Motor neuron (in vitro differentiated cells): Measurements from ENCODE around the gene AGPS. TPM values are rescaled to one million over a fixed set of nuclear protein-coding genes. Genes with fewer than 3 reads are reported as not detected.

Experiments used
- ATAC-seq, 8 experiments: fragments of 200-7000 bp; cut with Tn5 transposase; replicated peaks in 6 of 8; 2 replicates each; pipeline ENCODE4 v1.8.0; 2021; ENCODE audit warnings: mild to moderate bottlenecking in 8 of 8, moderate library complexity in 8 of 8
- H3K27ac ChIP-seq, 2 donors: fragments of 250-450 bp; sonication (Bioruptor Pico); 2 replicates each; pipeline ENCODE4 v1.9.0; 2021; ENCODE audit warnings: antibody characterized with exemption in 2 of 2, mild to moderate bottlenecking in 2 of 2, moderate library complexity in 1 of 2
- H3K4me1 ChIP-seq, 2 donors: fragments of 250-450 bp; sonication (Bioruptor Pico); replicated peaks in 1 of 2; 2 replicates each; pipeline ENCODE4 v1.6.1; 2021; ENCODE audit warnings: antibody characterized with exemption in 2 of 2, mild to moderate bottlenecking in 2 of 2, moderate library complexity in 1 of 2
- H3K4me3 ChIP-seq, 5 donors: fragments of 250-450 bp; sonication (Bioruptor Pico); 2 replicates each; pipeline ENCODE4 v1.9.0; 2021; ENCODE audit warnings: antibody characterized with exemption in 5 of 5, mild to moderate bottlenecking in 5 of 5, moderate library complexity in 4 of 5
- WGBS, 10 experiments: fragments of 450-650 bp; shearing (Covaris generic); methylation state at CpG; one replicate each; pipeline ENCODE4 v1.0.0; 2022; 5-methylcytosine and 5-hydroxymethylcytosine counted together
- in situ Hi-C, 9 experiments: fragments of 400-800 bp; cut with MboI; loops; one replicate each; pipeline ENCODE4 v1.15.0; 2021; ENCODE audit warnings: low sequenced_read_pairs in 9 of 9, low pct_unique_long_range_greater_than_20kb in 2 of 9; ENCODE audit not compliant: unreplicated experiment in 9 of 9
- total RNA-seq, 8 experiments: library from RNA; unstranded; fragments of 300-600 nt; gene quantifications; 2 replicates each; pipeline versions ENCODE4 v1.2.3 to v1.2.4, GENCODE V29; 2022

The AGPS gene
- total RNA-seq, 8 experiments from 2014 or later, result 21.6 to 62.4 (median 30.2) TPM

DNA sequence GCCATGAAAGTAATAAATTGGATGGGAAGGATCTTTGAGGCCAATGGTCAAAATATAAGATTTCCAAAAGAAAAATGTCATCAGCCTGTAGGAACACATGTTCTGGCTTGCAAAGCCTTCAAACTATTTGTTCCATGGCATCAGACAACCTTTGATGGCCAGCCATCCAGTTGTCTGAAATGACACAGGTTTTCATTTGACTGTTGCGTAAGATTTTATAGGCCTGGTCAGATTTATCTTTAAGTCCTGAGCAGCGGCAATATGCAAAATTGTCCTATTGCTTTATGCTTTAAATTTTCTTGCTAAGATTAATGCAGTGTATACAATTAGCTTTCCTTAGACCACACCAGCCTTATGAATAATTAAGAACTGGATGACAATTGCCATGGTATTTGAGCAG is 167.1 kb downstream of the AGPS start:
- no peak overlapping the region for H3K27ac ChIP-seq
- in situ Hi-C loops, result no loop called here
- no peak overlapping the region for H3K4me3 ChIP-seq
- no peaks in the 10 kb centered on the region for H3K4me1 ChIP-seq
- ATAC-seq, result no peak
- WGBS, 10 experiments, result 80 to 100% (median 96%) methylated on average over 1 to 2 of the region's 2 CpGs; no CpG with 5 or more reads in 1 of the 10 experiments

DNA sequence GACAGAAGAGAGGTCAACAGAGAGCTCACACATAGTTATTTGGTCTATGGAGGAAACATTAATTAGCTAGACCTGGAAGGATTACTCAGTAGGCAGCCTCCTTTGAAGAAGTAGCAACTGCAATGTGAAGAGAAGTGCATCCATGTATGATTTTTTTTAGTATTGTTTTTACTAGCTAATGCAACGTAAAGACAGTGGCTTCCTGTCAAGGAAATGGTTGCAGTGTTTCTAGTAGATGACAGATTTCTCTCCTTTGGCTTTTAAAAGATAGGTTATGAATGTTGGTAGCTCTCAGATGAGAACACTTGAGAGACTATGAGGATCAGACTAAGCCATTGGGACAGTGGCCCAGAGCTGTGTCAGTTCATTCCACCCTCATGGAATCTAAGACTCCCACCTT is 175.8 kb downstream of the AGPS start:
- H3K4me1 ChIP-seq, result peaks cover 12 to 19% of the 10 kb centered on the region in 2 donors
- no peak overlapping the region for H3K4me3 ChIP-seq
- in situ Hi-C loops, result no loop called here
- ATAC-seq, result no peak
- no peak overlapping the region for H3K27ac ChIP-seq
- WGBS, 10 experiments, result 13 to 91% (median 86%) methylated on average over 1 of the region's 1 CpG; no CpG with 5 or more reads in 5 of the 10 experiments

DNA sequence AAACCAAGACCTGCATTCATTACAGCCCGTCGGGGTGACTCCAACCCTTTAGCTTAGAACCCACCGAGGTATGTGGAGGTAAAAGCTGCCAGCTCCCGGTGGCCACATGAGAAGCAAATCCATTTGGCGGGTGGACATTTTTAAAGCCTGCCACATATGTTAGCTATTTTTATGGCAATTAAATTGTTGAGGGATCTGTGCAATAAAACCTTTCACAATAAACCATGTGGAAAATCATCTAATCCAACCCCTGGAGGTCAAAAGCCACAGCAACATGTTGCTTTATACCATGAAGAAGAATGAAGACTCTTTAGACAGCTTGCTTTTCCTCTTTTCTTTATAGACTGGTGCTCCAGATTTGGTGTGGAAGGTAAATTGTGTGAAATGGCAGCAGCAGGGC is 176.3 kb downstream of the AGPS start:
- no peak for ATAC-seq
- WGBS, 10 experiments, result 15 to 100% (median 80%) methylated on average over 2 to 5 of the region's 5 CpGs; no CpG with 5 or more reads in 1 of the 10 experiments
- Histone ChIP-seq H3K4me3 (no peak overlapping the region), H3K4me1 (peaks cover 12 to 19% of the 10 kb centered on the region in 2 donors), H3K27ac (no peak overlapping the region)
- in situ Hi-C loops, result no loop called here

DNA sequence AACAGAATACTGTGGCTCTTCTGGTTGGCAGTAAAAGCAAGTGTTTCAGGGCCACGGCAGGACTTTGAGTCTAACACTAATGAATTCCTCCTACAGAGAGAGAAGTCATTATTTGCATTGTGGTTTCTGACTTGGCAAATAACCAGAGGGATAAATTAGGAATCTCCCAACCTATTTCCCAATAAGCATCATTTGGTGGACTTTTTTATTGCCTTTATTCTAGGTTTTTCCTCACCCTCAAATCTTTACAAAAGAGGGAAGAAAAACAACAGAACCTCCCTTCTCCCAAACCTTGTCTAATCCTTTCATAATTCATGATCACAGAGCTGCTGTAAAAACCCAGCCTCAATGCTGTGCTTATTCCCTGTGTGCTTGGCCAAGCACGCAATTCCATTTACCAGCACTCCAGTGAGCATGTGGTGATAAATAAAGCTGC is 179.7 kb downstream of the AGPS start:
- peak in 5 of 8 experiments; percentile 48 to 83 (median 77) for ATAC-seq
- no peak overlapping the region for H3K4me3 ChIP-seq
- in situ Hi-C loops, result no loop called here
- H3K4me1 ChIP-seq, result peaks cover 12 to 21% of the 10 kb centered on the region in 2 donors
- 0 to 50% (median 25%) methylated on average over 1 to 2 of the region's 2 CpGs; no CpG with 5 or more reads in 2 of the 10 experiments for WGBS, 10 experiments
- no peak overlapping the region for H3K27ac ChIP-seq

DNA sequence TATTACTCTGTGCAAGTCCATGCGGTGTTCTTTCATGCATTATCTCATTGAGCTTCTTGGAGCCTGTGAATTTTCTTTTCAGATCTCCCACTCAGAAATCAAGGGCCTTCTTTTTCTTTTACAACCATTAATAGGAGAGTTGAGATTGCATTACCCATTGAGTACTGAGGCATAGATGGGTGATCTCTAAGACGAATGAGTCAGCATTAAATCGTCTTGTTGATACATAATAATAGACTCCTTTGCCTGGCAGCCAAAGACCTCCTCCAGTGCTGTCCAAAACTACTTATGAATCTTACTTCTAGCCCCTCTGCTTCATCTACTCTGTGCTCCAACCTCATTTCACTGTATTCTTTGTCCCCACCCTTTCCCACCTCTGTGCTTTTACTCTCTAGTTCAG is 180.5 kb downstream of the AGPS start:
- Histone ChIP-seq H3K27ac (no peak overlapping the region), H3K4me3 (no peak overlapping the region), H3K4me1 (peaks cover 12 to 21% of the 10 kb centered on the region in 2 donors)
- WGBS, 10 experiments, result 43 to 81% (median 53%) methylated on average over 1 to 3 of the region's 3 CpGs; no CpG with 5 or more reads in 1 of the 10 experiments
- in situ Hi-C loops, result no loop called here
- ATAC-seq, result peak in 5 of 8 experiments; percentile 26 to 57 (median 33)

DNA sequence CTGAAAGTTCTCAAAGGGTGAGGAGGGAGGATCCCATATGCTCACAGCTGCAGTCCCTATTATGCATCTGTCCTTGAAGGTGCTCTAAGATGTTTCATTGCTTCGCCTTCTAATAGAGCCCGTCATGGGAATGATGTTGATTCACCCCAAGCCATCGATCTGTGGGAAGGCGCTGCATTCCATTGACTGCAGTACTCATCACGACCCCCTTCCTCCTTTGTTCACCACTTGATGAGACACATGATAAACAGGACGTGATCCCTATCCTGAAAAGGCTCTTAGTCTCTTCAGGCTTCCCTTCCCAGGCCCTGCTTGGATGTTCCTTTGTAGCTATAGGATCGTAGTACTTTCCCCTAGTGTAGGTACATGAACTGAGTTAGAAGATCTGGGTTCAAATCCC is 181.8 kb downstream of the AGPS start:
- Histone ChIP-seq H3K4me3 (no peak overlapping the region), H3K27ac (no peak overlapping the region), H3K4me1 (peaks cover 12 to 21% of the 10 kb centered on the region in 2 donors)
- ATAC-seq, result no peak
- WGBS, 10 experiments, result 31 to 100% (median 55%) methylated on average over 1 to 7 of the region's 7 CpGs; no CpG with 5 or more reads in 1 of the 10 experiments
- in situ Hi-C loops, result no loop called here

DNA sequence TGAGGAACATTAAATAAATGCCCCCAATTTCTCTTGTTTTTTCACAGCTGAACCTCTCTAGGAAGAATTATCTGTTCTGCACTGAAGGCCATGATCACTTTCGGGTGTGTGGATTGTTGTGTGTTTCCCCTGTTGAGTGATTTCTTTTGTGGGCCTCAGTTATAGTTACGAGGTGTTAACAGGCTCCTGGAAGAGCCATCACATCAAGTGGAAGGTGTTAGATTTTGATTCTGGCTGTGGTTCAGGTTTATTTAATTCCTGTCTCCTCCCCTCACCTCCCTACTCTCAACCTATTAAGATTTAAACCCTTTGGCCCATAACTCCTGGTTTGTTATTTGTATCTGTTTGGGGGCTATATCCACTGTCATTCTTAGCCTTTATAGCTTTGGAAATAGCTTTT is 182.8 kb downstream of the AGPS start:
- H3K4me3 ChIP-seq, result no peak overlapping the region
- peaks cover 12 to 21% of the 10 kb centered on the region in 2 donors for H3K4me1 ChIP-seq
- in situ Hi-C loops, result no loop called here
- no peak for ATAC-seq
- H3K27ac ChIP-seq, result no peak overlapping the region
- WGBS, 10 experiments, result 60 to 100% (median 88%) methylated on average over 1 to 2 of the region's 2 CpGs; no CpG with 5 or more reads in 6 of the 10 experiments

DNA sequence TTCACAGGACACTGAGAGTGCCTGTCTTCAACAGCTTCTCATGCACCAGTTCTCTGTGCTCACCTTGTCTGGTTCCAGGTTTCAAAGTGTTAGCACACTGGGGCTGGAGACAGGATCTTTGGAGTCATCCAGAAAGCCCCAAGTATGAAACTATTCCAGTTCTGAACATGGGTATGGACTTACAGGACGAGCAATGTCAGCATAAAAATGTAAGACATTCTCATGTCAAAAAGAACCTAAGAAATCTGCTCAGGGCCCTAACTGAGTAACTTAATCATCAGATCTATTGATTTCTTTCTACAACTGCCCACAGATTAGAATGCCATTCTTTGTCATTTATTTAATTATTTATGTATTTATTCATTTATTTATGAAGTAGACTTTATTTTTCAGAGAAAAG is 184.5 kb downstream of the AGPS start:
- Histone ChIP-seq H3K4me1 (peaks cover 8 to 16% of the 10 kb centered on the region in 2 donors), H3K27ac (no peak overlapping the region), H3K4me3 (no peak overlapping the region)
- WGBS, 10 experiments, result 0 to 100% (median 51%) methylated on average over 1 of the region's 1 CpG; no CpG with 5 or more reads in 2 of the 10 experiments
- no peak for ATAC-seq
- in situ Hi-C loops, result no loop called here

DNA sequence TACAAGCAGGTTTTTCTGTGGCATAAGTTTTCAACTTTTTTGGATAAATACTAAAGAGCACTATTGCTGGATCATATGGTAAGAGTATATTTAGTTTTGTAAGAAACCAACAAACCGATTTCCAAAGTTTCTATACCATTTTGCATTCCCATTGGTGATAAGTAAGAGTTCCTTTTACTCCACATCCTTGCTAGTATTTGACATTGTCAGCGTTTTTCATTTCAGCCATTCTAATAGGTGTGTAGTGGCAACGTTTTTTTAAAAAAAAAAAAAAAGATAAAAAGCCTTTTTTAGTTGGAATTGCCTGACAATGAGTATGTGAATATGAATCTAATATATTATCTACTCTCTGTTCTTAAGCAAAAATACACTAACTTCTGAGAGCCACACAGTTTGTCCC is 185.9 kb downstream of the AGPS start:
- Histone ChIP-seq H3K27ac (no peak overlapping the region), H3K4me1 (peaks cover 0 to 2% of the 10 kb centered on the region in 2 donors), H3K4me3 (no peak overlapping the region)
- in situ Hi-C loops, result no loop called here
- ATAC-seq, result no peak
- 22 to 100% (median 77%) methylated on average over 2 to 3 of the region's 3 CpGs for WGBS, 10 experiments

DNA sequence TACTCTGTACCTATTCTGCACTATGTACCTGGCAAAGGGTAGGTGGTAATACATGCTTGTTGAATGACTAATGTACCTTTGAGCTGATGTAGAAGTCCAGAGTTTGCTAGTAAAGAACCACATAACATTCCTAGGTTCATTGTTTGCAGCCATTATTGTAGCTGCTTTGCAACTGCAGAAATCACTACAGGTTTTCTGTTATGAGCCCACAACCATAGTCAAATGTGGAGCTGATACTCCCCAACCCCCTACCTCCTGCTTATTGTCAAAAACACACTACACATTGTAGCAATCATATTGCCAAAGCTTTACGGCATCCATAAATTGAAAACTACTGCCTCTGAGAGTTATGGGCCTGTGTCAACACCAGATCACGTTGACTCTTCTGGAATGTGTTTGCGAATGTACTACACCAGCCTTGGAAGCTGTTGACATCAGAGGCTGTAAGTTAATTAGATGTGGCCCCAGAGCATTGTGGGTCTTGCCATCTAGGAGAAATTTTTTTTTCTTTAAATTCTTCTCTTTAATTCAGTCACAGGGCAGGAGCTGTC is 187.0 kb downstream of the AGPS start:
- ATAC-seq, result peak in 1 of 8 experiments; percentile 41
- no peak overlapping the region for H3K4me3 ChIP-seq
- H3K27ac ChIP-seq, result no peak overlapping the region
- 20 to 100% (median 72%) methylated on average over 1 to 2 of the region's 3 CpGs; no CpG with 5 or more reads in 4 of the 10 experiments for WGBS, 10 experiments
- in situ Hi-C loops, result no loop called here
- H3K4me1 ChIP-seq, result no peaks in the 10 kb centered on the region

DNA sequence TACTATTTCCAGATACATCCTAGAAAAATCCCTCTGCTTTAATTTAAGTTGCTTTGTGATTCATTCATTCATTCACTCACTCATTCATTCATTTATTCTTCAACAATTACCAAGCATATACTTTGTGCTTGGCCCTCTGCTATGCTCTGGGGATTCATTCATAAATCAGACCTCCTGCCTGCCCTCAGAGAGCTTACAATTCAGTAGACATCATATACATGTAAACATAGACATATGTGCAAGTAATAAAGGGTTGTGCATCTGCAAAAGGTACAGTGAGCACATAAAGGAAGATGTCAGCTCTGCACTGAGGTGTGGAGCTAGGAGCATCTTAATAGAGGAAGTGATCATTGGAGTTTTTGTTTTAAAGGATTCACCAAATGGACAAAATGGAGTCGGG is 189.4 kb downstream of the AGPS start:
- no peak for ATAC-seq
- H3K4me3 ChIP-seq, result no peak overlapping the region
- H3K27ac ChIP-seq, result no peak overlapping the region
- peaks cover 0 to 4% of the 10 kb centered on the region in 2 donors for H3K4me1 ChIP-seq
- in situ Hi-C loops, result no loop called here
- WGBS, 10 experiments, result 0 to 100% (median 86%) methylated on average over 1 of the region's 1 CpG; no CpG with 5 or more reads in 2 of the 10 experiments

DNA sequence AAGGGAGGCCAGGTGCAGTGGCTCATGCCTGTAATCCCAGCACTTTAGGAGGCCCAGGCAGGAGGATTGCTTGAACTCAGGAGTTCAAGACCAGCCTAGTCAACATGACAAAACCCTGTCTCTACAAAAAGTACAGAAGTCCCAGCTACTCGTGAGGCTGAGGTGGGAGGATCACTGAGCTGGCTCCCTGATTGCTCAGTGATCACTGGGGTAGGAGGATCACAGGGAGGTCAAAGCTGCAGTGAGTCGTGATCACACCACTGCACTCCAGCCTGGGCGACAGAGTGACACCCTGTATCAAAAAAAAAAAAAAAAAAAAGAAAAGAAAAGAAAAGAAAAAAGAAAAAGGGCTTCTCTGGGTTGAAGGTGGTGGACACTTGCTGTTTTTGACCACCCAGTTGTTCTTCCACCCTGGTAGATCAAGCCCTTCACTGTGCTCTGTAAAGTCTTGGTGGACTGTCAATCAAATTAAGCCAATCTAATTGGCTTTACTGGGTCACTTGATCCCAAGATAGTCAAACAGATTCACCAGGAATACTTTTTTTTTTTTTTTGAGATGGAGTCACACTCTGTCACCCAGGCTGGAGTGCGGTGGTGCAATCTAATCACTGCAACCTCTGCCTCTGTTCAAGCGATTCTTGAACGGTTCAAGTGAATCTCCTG is 191.6 kb downstream of the AGPS start:
- peaks cover 0 to 4% of the 10 kb centered on the region in 2 donors for H3K4me1 ChIP-seq
- WGBS, 10 experiments, result 37 to 100% (median 74%) methylated on average over 1 to 6 of the region's 6 CpGs
- in situ Hi-C loops, result no loop called here

DNA sequence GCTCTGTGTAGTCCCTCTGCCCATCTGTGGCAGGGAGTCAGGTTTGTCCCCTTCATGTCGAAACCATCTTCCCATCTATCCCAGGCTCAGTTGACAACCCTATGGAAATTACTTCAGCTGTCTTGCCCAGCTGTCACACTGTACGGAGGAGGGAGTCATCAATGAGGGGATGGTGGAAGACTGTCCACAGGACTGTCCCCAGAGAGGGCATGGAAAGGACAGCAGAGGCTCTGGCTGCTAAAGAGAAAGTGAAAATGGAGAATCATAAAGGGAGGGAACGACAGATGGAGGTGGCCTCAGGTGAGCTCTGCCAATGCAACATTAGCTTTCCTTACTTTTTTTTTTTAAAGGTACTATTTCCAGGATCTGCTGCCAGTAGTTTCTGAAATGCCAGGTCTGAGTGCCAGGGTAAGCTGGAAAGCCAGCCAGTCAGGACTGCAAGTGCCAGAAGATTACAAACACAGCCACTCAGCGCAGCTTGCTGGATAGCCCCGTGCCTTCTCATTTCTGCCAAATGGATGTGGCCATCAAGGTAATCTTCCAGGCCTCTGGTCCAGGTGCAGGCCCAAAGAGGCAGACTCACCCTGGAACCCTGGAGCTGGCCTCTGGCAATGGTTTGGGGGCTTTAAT is 192.8 kb downstream of the AGPS start:
- 45 to 100% (median 80%) methylated on average over 1 to 3 of the region's 5 CpGs; no CpG with 5 or more reads in 2 of the 10 experiments for WGBS, 10 experiments
- ATAC-seq, result peak in 2 of 8 experiments; percentile 42 to 63
- no peak overlapping the region for H3K27ac ChIP-seq
- in situ Hi-C loops, result no loop called here
- peaks cover 0 to 4% of the 10 kb centered on the region in 2 donors for H3K4me1 ChIP-seq
- H3K4me3 ChIP-seq, result no peak overlapping the region

More for the DNA sequence above, 191.6 kb downstream of the AGPS start:
- Histone ChIP-seq H3K27ac (no peak overlapping the region), H3K4me3 (no peak overlapping the region)
- ATAC-seq, result peak in 5 of 8 experiments; percentile 40 to 67 (median 45)
